Fibroblast of skin of right biceps (primary cell): ENCODE measurements around the gene SLC9B2.
A peak's percentile ranks its signal among the peaks of the same experiment; 100 is the strongest.

ENCODE experiments used
- DNase-seq: peaks from one replicate; pipeline ENCODE4 v3.0.0-alpha.2; 2013

The SLC9B2 gene, protein sequence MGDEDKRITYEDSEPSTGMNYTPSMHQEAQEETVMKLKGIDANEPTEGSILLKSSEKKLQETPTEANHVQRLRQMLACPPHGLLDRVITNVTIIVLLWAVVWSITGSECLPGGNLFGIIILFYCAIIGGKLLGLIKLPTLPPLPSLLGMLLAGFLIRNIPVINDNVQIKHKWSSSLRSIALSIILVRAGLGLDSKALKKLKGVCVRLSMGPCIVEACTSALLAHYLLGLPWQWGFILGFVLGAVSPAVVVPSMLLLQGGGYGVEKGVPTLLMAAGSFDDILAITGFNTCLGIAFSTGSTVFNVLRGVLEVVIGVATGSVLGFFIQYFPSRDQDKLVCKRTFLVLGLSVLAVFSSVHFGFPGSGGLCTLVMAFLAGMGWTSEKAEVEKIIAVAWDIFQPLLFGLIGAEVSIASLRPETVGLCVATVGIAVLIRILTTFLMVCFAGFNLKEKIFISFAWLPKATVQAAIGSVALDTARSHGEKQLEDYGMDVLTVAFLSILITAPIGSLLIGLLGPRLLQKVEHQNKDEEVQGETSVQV

DNA sequence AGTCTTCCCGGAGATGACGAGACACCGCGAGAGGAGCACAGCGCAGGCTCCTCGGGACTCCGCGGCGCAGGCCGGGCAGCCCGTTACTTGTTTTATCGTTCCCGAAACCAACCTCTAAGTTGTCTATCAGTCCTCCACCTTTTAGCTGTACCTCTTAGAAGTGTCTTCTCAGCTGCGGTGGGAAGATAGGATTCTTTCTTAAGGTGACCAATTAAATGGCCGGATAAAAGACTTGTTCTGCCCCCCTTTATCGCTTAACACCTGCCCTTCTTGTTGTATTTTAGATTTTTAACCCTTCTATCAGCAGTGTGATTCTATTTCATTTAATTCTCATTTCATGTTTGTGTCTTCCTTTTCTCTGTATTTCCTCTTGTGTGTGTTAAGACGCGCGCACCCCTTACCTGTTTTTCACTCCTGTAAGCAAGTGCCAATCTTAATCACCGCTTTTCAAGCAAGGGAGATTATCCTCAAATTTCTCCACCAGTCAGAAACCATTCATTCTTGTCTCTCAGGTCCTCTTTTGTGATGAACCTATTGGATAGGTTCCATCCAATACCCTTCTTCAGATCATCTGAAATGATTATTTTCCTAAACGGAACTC lies at the start of gene SLC9B2:
TSS of gene SLC9B2 (minus strand) at position 15 of the 601 bp plus-strand sequence. CDS start 9,211 bp downstream, outside the sequence.
- no peak for DNase-seq

DNA sequence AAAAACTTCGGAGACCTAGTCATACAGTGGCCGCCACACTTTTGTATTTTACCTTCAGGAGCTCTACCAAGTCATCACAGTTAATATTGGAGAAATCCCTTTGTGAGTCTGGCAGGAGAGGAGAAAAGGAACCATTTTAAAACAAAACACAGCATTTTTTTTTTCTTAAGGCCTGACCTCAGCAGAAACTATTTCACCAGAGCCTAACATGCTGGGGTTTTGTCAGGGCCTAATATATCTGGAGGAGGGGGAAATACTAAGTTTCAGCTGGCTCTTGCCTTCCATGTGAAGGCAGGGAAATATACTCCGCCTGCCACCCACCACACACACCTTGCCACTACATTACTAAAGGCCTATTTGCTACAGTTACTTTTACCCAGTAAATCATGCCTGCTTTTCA lies 49.6 kb upstream of the SLC9B2 start:
- DNase-seq = no peak

DNA sequence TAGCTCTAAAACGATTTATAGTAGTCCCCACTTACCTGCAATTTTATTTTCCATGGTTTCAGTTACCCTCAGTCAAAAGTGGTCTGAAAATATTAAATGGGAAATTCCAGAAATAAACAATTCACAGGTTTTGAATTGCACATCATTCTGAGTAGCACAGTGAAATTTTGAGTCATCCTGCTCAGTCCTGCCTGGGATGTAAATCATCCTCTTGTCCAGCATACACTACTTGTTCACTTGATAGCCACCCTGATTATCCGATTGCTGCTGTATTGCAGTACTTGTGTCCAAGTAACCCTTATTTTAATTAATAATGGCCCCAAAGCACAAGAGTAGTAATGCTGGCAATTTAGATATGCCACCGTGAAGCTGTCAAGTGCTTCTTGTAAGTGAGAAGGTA lies 46.6 kb upstream of the SLC9B2 start:
- DNase-seq = no peak

DNA sequence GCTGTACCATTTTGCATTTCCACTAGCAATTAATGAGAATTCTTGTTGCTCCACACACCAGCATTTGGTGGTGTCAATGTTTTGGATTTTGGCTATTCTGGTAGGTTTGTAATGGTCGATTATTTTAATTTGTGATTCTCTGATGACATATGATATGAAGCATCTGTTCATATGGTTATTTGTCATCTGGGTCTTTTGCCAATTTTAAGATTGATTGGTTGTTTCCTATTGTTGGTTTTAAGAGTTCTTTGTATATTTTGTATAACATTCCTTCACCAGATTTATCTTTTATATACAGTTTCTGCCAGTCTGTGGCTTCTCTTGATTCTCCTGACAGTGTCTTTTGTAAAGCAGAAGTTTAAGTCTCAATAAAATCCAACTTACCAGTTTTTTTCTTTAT lies 41.6 kb upstream of the SLC9B2 start:
- DNase-seq = peak; percentile 27

DNA sequence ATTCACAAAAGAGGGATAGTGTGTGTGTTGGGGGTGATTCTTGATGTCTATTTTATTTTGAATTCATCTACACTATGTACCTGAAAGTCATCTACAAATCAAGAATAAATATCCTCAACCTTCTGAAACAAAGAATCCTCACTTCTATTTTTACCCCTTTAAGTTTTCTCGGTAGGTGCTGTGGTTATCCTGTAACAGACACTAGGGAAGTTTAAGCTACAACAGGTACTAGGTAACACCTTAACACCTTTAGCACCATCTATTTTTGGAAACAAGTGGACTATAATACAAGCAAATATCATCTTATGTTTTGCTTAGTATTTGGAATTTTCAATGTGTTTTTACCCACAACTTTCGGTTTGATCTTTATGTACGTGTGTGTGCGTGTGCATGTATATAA lies 35.0 kb upstream of the SLC9B2 start:
- no peak for DNase-seq

DNA sequence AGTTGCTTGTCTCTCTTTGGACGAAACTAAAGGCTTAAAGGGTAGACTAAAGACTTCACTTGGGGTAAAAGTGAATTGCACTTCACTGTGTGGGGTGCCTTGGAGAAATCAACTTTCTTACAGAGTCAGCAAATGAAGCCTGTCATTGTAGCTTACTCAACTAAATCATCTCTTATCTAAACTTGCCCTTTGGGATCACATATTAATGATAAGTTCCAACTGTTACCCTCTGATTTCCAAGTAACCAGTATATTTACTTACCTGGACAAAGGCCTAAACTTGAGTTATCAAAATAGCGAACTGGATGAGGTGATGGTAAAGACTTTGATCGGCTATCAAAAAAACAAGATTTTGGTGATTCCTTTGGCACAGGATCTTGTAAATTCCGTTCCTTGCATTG lies 32.0 kb upstream of the SLC9B2 start:
- no peak for DNase-seq

DNA sequence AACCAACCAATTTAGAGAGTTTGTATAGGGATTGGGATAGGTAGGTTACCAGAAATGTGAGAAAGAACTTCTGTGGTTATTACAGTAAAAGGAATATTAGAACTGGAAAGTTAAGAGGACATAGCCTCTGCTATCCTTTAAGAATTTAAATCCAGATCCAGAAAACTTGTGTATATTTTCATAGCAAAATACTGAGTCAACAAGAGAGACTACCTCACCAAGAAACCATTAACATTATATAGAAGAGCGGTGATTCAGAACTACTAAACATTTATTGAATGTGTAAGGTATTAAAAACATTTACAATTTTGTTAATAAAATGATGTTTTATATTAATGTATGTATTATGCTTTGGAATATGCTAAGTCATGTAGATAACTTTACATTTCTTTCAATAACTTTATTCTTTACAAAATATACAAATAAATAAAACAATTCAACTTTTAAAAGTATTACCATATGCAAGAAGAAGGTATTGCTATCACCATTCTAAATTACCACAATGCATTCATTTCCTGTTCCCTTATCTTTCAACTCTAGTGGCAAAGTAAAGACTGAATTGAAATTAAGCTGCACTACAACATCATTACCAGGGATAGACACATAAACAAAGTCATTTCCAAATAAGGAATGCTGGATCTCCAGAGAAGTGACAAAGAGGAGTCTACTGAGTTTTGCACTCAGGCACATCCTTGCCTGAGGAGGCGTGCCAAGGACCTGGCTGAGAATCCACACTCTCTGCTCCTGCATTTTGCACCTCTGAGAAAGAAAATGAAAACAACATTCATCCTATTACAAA lies 29.2 kb upstream of the SLC9B2 start:
- peak; percentile 23 for DNase-seq

DNA sequence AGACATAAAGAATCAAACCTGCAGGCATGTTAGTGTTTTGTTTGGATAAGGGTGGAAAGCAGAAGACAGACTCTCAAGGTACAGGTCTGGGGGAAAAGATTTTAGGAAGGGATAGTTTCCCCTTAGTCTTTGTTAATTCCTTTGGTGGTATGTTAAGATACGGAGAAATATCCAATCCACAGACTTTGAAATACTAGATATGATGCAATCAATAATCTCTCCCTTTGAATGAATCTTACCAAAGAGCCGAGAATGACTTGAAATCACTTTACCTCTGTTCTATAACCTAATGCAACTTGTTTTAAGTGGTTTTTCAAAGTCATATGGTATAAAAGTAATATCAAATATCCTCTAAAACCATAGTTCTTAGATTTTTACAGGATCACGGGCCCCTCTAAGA lies 28.3 kb upstream of the SLC9B2 start:
- DNase-seq = no peak

DNA sequence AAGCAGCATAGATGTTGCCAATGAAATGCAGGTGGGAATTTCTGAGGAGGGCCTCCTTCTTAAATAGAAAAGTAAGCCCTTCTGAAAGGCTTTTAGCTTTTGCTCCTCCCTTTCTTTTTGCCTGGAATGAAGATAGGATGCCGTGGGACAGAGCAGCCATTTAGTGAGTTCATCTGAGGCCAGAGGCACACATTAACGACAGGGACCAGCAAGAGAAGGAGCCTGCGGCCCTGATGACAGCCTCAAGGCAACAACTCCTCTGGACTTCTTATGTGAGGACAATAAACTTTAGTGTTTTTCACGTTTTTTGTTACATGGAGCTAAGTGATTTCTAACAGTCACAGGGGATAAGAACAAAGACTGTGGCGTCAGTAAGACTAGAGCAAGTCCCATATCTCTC lies 24.1 kb upstream of the SLC9B2 start:
- DNase-seq = no peak

DNA sequence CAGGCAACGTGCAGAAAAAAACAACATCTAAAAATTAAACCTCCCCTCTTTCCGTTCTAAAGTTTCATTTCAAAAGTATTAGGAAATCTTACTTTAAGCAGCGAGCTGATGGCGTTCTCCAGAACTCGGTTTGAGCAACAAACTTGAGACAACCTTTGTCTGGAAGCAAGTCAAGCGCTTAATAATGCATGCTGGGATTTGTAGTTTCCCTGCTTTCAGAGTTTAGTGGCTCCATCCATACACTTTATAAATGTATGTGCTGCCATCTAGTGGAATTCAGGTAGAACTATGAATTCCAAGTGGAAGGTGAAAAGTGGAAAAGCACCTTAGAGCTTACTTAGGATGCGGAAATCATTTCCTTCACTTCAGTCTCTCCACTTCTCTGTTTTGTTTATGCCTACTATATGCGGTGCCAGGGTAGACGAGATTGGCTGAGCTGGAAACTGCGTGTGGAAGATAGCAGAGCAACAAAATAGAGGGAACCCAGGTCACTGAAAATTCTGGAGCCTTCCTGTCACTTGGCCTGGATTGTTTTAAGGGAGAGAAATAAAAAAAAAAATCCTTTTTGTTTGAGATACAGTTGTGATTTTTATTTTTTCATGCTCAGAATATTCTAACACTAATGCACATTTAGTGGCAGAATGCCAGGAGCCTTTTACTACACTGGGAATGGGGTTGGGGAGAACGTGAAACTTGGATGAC lies 23.3 kb upstream of the SLC9B2 start, which contains the start of gene BDH2:
TSS of gene BDH2 (minus strand) at position 144 of the 702 bp plus-strand sequence. CDS start 3,580 bp downstream, outside the sequence.
- DNase-seq = peak; percentile 93

DNA sequence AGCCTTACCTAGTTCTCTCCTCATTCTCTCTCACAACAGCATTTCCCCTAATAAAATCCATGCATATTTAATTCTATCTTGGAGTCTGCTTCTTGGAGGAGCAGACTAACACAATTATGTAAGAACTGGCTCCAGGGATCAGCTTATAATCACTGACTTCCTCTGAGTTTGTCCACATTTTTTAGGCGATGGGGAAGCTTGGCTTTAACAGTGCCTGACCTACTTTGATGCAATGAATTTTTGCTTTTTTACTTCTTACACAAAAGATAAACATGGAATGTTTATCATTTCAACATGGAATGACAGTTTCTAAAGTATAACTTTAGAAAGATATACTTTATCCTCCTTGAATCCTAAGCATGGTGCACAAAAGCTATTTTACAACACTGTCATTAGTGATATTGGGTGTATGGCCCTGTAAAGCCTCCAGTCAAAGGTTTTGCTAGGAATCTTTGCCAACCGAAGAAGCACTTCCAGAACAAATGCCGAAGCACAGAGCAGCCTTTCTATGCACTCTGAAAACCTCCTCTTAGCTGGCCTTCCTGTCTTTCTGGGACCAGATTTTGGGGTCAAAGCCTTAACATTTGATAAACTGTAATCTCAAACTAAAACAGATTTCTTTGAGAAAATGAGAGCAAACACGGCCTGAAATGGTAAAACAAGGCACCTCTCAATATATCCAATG lies 22.3 kb upstream of the SLC9B2 start:
- DNase-seq = no peak

DNA sequence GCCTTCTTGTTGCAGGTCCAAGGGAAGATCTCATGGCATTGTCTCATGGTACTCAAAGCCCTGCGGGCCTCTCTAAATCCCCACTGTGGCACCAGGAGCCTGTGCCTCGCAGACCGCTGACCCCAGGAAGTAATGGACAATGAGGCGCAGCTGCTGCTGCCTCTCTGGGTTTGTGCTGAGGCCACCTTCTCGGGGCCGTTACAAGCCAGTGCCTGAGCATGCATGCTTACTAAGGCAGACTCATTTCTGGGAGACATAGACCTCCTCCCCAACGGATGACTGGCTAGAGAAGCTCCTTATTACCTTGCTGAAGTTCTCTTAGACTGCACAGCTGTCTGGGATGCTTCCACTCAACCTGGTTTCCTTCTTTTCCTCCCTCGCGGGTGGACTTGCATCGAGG lies 21.8 kb upstream of the SLC9B2 start:
- DNase-seq = no peak

DNA sequence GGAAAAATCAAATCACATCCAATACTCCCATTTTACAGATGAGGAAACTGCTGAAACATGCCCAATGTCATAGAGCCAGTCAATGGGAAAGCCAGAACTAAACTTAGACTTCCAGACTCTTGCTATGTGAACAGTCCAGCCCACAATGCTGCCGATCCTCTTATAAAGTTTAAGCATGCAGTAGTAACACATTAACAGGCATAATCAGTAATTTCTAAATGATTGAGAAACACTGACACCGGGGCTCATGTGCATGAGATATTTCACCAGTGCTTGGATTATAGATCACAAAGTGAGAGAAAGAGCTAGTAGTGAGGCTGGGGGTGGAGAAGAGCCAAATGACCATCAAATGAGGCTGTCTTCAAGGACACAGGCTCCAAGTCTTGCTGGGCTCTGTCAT lies 20.6 kb upstream of the SLC9B2 start:
- DNase-seq = no peak

DNA sequence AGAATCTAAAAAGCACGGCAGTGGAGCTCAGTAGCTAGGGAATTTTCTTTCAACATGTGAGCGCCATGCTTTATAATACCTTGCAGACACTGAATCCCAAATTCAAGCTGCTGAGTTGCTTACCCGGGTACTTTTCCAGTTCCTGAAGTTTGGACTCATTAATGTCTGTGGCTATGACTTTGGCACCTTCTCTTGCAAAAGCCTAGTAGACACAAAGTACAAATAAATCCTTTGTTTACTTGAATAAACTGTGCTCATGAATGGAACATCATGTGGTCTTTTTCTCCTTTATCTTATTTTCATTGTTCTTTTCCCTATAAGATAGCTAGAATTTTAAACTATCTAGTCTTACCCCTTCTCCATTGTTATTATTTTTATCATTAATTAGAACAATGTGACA lies 18.5 kb upstream of the SLC9B2 start:
- no peak for DNase-seq

DNA sequence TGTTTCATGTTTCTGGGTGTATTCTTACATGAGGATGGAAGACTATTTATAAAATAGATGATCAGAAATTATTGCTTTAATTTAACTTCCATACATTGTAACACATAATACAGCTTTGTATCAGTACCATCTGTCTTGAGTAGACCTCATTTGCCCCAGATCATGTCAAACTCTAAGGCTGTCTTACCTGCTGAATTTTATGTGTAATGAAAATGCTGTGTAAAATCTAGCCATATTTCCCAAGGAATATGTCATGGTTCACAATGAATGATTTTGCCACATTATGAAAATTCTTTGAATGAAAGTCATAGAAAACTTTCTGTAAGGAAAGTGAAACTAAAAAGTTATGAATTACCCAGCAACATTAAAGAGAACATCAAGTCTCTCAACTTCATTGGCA lies 15.7 kb upstream of the SLC9B2 start:
- DNase-seq = no peak

DNA sequence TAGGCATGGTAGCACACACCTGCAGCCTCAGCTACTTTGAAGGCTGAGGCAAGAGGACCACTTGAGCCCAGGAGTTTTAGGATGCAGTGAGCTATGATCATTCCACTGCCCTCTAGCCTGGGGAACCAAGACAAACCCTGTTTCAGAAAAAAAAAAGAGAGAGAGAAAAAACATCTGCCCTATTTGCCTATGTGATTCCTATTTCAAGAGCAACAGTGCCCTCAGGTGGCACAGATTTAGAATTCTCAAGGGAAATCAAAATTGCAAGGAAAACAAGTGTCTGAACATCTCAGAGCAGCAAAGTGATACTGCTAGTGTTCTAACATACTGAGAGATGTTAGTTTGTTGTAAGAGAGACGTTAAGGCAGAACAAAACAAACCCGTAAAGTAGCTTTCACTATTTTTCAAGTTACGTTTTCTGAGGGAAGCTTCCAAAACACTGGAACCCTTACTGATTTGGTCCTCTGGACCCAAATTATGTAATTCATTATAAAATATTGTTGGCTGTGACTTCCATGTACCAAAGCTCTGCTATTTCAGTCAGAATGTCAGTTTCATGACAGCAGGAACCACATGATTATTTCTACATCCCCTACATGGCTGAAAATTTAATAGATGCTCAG lies 15.2 kb upstream of the SLC9B2 start:
- DNase-seq = peak; percentile 67

DNA sequence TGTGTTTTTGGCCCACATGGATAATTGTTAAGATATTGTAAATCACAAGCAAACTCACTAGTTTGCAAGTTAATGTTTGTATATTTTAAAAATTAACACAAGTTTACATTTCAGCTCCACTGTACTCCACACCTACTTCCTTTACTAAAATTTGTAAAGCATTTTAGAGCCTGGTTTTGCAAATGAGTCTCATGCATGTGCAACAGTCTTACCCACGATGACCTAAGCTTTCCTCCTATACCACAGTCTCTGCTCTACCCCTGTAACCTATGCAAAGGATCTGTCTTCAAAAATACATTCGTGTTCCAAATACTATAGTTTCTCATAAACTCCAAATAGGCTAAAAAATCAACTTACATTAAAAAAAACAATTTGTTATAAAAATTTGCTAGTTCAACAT lies 12.9 kb upstream of the SLC9B2 start:
- no peak for DNase-seq

DNA sequence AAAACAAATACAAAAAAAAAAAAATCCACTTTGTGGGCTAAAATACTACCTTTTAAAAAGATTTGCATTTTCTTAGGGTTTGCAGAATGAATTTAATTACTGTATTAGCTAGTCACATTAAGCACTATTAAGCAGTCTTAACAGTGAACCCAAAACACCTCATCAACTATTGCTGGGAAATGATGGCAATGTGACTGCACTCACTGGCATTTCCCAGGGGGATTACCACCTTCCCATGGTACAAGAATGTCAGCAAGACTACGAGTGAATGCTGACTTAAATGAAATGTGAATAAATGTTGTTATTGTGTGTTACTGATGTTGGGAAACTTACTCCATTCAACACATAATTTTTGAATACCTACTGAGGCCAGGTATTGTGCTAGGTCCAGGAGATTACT lies 10.0 kb upstream of the SLC9B2 start:
- DNase-seq = no peak

DNA sequence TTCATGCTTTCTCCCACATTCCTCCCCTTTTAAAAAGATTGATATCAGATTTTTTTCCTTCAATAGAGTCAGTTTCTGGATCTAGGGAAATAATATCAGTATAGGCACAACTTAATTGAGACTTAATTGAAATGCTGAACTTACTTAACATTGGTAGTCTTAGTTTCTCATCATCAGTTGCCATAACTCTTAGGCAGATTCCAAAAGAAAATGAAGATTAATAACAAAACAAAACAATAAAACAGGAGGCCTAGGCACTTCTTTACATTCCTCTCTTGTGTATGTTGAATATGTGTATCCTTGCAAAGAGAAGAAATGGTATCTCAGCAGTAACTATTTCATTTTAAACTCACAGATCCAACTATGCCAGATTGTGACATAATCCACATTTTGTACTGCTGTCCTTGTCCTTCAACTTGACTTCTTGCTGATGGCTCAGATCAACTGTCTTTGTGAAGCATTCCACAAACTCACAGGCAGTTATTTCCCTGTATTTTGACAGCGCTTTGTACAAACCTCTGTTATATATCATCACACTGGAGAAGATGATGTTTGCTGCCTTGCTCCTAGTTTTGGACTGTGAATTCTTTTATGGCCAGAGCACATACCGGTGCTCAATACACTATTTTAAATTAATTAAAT lies 9.1 kb upstream of the SLC9B2 start:
- no peak for DNase-seq

DNA sequence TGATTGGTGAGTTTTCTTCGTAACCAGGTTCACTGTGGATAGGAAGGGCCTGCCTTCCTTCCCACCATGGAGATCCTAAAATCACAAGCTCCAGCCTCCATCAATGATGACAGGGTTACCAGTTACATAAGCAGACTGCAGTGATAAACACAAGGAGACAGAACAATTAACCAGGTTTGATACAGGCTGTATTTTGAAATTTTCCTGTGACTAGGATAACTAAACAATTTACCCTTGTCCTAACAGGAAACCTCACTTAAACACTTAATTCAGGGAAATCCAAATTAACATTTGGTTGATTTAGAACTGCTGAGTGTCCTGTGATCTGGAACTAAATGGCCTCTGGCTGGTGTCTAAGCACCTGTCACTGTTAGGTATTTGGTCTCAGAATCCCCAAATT lies 3.1 kb upstream of the SLC9B2 start:
- no peak for DNase-seq
